BJ (cell line): Measurements from ENCODE around the gene PARP6. TPM values are rescaled to one million over a fixed set of nuclear protein-coding genes. Genes with fewer than 3 reads are reported as not detected.

ENCODE experiments used
- CTCF ChIA-PET: fragments of 350-600 bp; formaldehyde crosslinking; extraction: SDS; loops from one replicate; lab custom pipeline; 2021; ENCODE audit warnings: antibody characterized with exemption, inconsistent platforms; lab: Yijun Ruan, JAX
- POLR2A ChIA-PET: fragments of 300-600 bp; sonication (Branson Sonifier 250); formaldehyde crosslinking; extraction: SDS; loops from one replicate; lab custom pipeline; 2021; ENCODE audit warnings: antibody characterized with exemption; lab: Charles Lee
- DNase-seq: peaks from one replicate; pipeline ENCODE4 v3.0.0-alpha.2; 2011; ENCODE audit warnings: low read depth
- H3K27me3 ChIP-seq: 2 replicates; pipeline ENCODE4 v1.6.0; 2011; ENCODE audit warnings: low read length; ENCODE audit not compliant: control insufficient read depth, insufficient read depth
- H3K36me3 ChIP-seq: 2 replicates; pipeline ENCODE4 v1.5.1; 2011; ENCODE audit warnings: low read length; ENCODE audit not compliant: control insufficient read depth, insufficient read depth
- H3K4me3 ChIP-seq: 2 replicates; pipeline ENCODE4 v1.5.1; 2011; ENCODE audit warnings: low read depth, mild to moderate bottlenecking, control low read depth, low read length
- CTCF ChIP-seq: IDR thresholded peaks from 2 replicates; pipeline ENCODE4 v1.5.1; 2011; ENCODE audit warnings: low read depth, mild to moderate bottlenecking, control low read depth, inconsistent platforms, low read length, moderate library complexity; ENCODE audit not compliant: insufficient read depth
- polyA minus RNA-seq: library from RNA; depleted of rRNA, polyadenylated mRNA; stranded (reverse); fragments of >200 nt; gene quantifications from 2 replicates; pipeline ENCODE4 v1.2.3, GENCODE V29; 2011; rRNA and poly(A)+ RNA removed
- polyA plus RNA-seq: library from polyadenylated mRNA; depleted of rRNA; stranded (reverse); fragments of >200 nt; gene quantifications from 2 replicates; pipeline ENCODE4 v1.2.3, GENCODE V29; 2011; rRNA removed

PARP6 gene, protein sequence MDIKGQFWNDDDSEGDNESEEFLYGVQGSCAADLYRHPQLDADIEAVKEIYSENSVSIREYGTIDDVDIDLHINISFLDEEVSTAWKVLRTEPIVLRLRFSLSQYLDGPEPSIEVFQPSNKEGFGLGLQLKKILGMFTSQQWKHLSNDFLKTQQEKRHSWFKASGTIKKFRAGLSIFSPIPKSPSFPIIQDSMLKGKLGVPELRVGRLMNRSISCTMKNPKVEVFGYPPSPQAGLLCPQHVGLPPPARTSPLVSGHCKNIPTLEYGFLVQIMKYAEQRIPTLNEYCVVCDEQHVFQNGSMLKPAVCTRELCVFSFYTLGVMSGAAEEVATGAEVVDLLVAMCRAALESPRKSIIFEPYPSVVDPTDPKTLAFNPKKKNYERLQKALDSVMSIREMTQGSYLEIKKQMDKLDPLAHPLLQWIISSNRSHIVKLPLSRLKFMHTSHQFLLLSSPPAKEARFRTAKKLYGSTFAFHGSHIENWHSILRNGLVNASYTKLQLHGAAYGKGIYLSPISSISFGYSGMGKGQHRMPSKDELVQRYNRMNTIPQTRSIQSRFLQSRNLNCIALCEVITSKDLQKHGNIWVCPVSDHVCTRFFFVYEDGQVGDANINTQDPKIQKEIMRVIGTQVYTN
- polyA plus RNA-seq (69.7 and 73.4 TPM in 2 replicates), polyA minus RNA-seq (27.0 and 27.8 TPM in 2 replicates)

DNA sequence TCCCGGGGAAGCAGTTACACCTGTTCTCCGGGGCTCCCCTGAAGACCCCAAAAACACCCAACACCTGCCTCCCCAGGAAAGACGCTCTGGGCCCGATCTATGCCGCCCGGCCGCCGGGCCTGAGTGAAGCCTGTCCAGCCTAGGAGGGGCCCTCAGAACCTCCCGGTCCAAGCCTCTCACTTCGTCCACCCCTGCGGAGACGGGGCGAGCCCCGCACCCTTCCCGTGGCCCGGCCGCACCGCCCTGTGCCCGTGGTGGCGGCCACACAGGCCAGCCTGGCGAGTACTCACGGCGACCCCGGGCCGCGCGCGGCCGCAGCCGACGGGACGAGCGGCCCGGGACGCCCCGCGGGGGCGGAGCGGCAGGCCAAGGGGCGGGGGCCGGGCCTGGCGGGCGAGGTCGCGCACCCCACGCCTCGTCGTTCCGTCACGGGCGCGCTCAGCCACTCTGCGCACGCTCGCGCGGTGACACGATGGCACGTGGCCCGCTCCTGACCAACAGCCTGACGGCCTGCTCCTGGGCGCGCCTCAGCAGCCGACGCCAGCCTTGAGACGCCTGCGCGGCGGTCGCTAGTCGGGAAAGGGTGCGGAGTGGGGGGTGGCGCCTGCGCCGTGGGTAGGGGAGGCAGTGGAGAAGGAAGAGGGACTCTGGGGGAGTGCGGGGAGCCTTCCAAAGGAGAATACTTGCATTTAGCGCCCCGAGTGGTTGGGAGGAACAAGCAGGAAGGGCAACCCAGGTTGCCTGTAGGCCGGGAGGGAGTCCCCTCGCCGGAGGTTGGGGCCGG lies at the start of gene PARP6:
Gene PARP6, minus strand, starts transcription at position 342 of the 784 bp plus-strand sequence. CDS start 5,077 bp downstream, outside the sequence.
- POLR2A ChIA-PET: no interaction called here
- TF ChIP-seq CTCF: peak; percentile 69
- H3K4me3 ChIP-seq: peak within 1 kb of the TSS; percentile 88
- H3K27me3 ChIP-seq: no peaks in the 10 kb centered on the region
- CTCF ChIA-PET: interaction anchor here (0.6 to 2.8 kb wide), 5 partner anchors 13 to 116 kb away, joined by 3 to 16 read pairs (median 6); no protein-coding TSS in a partner anchor
- H3K36me3 ChIP-seq: no peaks in the 10 kb centered on the region; the same call in 1 of the 2 replicates
- peak; percentile 93 for DNase-seq

DNA sequence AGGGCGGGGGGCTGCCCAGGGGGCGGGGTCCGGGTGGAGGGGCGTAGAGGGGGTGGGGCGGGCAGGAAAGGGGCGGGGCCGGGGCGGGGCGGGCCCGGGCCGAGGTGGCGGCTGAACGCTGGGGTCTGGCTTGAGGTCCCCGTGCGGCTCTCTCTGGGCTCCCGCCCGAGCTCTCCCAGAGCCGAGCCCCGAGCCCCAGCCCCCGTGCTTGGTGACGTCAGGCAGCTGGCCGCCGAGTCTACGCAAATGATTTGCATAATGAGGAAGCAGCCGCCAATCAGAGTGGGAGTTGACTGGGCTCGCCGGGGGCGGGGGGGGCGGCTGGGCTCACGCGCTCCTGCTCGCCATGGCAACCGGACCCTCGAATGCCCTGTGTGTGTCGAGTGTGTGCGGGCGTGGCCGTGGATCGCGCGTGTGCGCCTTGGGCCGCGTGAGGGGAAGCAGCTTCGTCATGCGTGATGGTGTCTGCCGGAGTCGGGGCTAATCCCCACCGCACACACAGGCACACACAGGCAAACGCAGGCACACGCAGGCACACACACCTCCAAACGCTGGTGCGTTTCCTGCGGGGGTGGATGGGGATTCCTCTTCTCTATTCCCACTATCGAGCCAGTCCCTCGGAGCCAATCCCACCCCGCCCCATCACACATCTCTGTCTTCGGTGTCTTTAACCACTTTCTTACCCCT lies 47.8 kb upstream of the PARP6 start, which contains the start of gene CELF6:
Gene CELF6, minus strand, starts transcription at position 173 of the 687 bp plus-strand sequence. CDS start 283 bp downstream, outside the sequence.
- peak within 1 kb of the TSS; percentile 41 for H3K4me3 ChIP-seq
- ChIA-PET CTCF (interaction anchor here (0.8 kb wide), 1 partner anchor 215 kb away, joined by 3 read pairs; no protein-coding TSS in a partner anchor), POLR2A (interaction anchor here (0.6 kb wide), 1 partner anchor 11 kb away, joined by 4 read pairs; no protein-coding TSS in a partner anchor)
- DNase-seq: no peak
- H3K27me3 ChIP-seq: no peaks in the 10 kb centered on the region; the same call in 1 of the 2 replicates
- no peak for TF ChIP-seq CTCF
- no peaks in the 10 kb centered on the region for H3K36me3 ChIP-seq

DNA sequence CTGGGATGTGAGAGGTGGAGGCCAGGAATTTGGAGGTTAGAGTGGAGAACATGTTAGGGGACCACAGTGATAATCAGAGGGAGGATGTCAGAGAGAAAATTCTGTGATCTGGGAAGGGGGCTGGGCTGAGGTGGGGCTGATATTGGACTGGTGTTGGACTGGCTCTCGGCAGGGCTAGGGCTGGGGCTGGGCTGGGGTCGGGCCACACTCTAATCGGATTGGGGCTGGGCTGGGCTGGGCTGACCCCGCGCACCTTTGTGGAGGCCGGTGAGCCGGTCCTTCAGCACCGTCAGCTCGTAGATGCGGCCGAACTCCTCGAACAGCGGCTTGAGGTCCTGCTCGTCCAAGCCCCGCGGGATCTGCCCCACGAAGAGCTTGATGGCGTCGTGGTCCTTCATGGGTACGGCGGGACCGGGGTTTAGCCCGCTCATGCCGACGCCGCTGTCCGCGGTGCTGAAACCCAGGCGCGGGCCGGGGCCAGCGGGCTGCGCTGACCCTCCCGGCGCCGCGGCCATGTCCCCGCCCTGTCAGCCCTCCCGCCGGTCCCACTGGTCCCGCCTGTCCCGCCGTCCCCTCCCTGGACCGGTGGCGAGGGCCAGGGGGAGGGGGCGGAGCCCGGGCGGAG lies 47.1 kb upstream of the PARP6 start:
- Histone ChIP-seq H3K36me3 (no peaks in the 10 kb centered on the region), H3K27me3 (no peaks in the 10 kb centered on the region; the same call in 1 of the 2 replicates), H3K4me3 (peak overlapping the region; percentile 41)
- no peak for TF ChIP-seq CTCF
- ChIA-PET POLR2A (interaction anchor here (0.6 kb wide), 1 partner anchor 12 kb away, joined by 4 read pairs; no protein-coding TSS in a partner anchor), CTCF (interaction anchor here (0.8 kb wide), 1 partner anchor 215 kb away, joined by 3 read pairs; no protein-coding TSS in a partner anchor)
- DNase-seq: no peak

GRCh38 chr15:72318408-72318942 lies 46.1 kb upstream of the PARP6 start:
- ChIA-PET CTCF (no interaction called here), POLR2A (no interaction called here)
- Histone ChIP-seq H3K27me3 (no peaks in the 10 kb centered on the region; the same call in 1 of the 2 replicates), H3K4me3 (no peak overlapping the region), H3K36me3 (no peaks in the 10 kb centered on the region)
- no peak for TF ChIP-seq CTCF
- no peak for DNase-seq
